ENCODE results near the gene RABGGTA.

DNA sequence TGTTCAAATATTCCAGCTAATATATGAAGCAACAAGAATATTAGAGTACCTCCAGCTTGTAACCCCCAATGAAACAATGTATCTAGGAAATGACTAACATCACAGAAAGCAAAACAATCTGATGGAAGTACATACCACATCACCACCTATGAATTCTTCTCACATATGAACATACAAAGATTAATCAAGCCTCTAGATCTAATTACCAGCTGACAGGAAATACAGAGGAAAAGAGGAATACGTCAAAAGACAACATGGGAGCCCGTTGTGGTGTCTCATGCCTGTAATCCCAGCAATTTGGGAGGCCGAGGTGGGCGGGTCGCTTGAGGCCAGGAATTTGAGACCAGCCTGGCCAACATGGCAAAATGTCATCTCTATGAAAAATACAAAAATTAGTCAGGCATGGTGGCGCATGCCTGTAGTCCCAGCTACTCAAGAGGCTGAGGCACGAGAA, 46.8 kb downstream of the RABGGTA start:
- no peak for TF ChIP-seq POLR2A (IDR thresholded peaks at IDR 0.05; ENCODE audit: low read depth, low read length)
- TF ChIP-seq POLR2AphosphoS5 (IDR thresholded peaks at IDR 0.05; ENCODE audit: low read depth, low read length): no peak
- TF ChIP-seq TAF1 (IDR thresholded peaks at IDR 0.05; ENCODE audit: borderline replicate concordance, low read depth, low read length): no peak
